Ishikawa (cell line): ENCODE results near the gene ABHD16A.

Source experiments
- CEBPB ChIP-seq: IDR thresholded peaks from 2 replicates; pipeline ENCODE4 v1.6.1; 2012
- CREB1 ChIP-seq: IDR thresholded peaks from 2 replicates; pipeline ENCODE4 v1.6.1; 2012; ENCODE audit warnings: low read depth
- EGR1 ChIP-seq: IDR thresholded peaks from 2 replicates; pipeline ENCODE4 v1.6.1; 2012
- EP300 ChIP-seq: IDR thresholded peaks from 2 replicates; pipeline ENCODE4 v1.6.1; 2012; ENCODE audit warnings: borderline replicate concordance
- FOXM1 ChIP-seq: IDR thresholded peaks from 2 replicates; pipeline ENCODE4 v1.6.1; 2012; ENCODE audit warnings: low read depth, borderline replicate concordance
- NFIC ChIP-seq: IDR thresholded peaks from 2 replicates; pipeline ENCODE4 v1.6.1; 2012
- RAD21 ChIP-seq: IDR thresholded peaks from 2 replicates; pipeline ENCODE4 v1.6.1; 2012; ENCODE audit warnings: low read depth
- TAF1 ChIP-seq: IDR thresholded peaks from 2 replicates; pipeline ENCODE4 v1.6.1; 2012; ENCODE audit warnings: low read depth, mild to moderate bottlenecking
- TCF12 ChIP-seq: IDR thresholded peaks from 2 replicates; pipeline ENCODE4 v1.6.1; 2012; ENCODE audit warnings: low read depth
- TEAD4 ChIP-seq: IDR thresholded peaks from 2 replicates; pipeline ENCODE4 v1.6.1; 2012
- YY1 ChIP-seq: IDR thresholded peaks from 2 replicates; pipeline ENCODE4 v1.6.1; 2012; ENCODE audit warnings: low read depth
- ZBTB7A ChIP-seq: IDR thresholded peaks from 2 replicates; pipeline ENCODE4 v1.6.1; 2012; ENCODE audit warnings: low read depth
- TF ChIP-seq, protein P1 (sequence below): IDR thresholded peaks from 2 replicates; pipeline ENCODE4 v1.6.1; 2012; ENCODE audit warnings: low read depth, mild to moderate bottlenecking
- TF ChIP-seq, protein P2 (sequence below): IDR thresholded peaks from 2 replicates; pipeline ENCODE4 v1.6.1; 2012
- TF ChIP-seq, protein P3 (sequence below): IDR thresholded peaks from 2 replicates; pipeline ENCODE4 v1.6.1; 2012

The ABHD16A gene

GRCh38 chr6:31639449-31639861 is 63.7 kb downstream of the ABHD16A start:
- TF ChIP-seq EP300: no peak
- TF ChIP-seq TCF12: no peak
- TF ChIP-seq, protein P1, sequence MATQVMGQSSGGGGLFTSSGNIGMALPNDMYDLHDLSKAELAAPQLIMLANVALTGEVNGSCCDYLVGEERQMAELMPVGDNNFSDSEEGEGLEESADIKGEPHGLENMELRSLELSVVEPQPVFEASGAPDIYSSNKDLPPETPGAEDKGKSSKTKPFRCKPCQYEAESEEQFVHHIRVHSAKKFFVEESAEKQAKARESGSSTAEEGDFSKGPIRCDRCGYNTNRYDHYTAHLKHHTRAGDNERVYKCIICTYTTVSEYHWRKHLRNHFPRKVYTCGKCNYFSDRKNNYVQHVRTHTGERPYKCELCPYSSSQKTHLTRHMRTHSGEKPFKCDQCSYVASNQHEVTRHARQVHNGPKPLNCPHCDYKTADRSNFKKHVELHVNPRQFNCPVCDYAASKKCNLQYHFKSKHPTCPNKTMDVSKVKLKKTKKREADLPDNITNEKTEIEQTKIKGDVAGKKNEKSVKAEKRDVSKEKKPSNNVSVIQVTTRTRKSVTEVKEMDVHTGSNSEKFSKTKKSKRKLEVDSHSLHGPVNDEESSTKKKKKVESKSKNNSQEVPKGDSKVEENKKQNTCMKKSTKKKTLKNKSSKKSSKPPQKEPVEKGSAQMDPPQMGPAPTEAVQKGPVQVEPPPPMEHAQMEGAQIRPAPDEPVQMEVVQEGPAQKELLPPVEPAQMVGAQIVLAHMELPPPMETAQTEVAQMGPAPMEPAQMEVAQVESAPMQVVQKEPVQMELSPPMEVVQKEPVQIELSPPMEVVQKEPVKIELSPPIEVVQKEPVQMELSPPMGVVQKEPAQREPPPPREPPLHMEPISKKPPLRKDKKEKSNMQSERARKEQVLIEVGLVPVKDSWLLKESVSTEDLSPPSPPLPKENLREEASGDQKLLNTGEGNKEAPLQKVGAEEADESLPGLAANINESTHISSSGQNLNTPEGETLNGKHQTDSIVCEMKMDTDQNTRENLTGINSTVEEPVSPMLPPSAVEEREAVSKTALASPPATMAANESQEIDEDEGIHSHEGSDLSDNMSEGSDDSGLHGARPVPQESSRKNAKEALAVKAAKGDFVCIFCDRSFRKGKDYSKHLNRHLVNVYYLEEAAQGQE: no peak
- TF ChIP-seq ZBTB7A: no peak
- TF ChIP-seq, protein P2, sequence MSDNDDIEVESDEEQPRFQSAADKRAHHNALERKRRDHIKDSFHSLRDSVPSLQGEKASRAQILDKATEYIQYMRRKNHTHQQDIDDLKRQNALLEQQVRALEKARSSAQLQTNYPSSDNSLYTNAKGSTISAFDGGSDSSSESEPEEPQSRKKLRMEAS: no peak
- TF ChIP-seq TAF1: no peak
- TF ChIP-seq FOXM1: no peak
- no peak for TF ChIP-seq YY1
- TF ChIP-seq, protein P3, sequence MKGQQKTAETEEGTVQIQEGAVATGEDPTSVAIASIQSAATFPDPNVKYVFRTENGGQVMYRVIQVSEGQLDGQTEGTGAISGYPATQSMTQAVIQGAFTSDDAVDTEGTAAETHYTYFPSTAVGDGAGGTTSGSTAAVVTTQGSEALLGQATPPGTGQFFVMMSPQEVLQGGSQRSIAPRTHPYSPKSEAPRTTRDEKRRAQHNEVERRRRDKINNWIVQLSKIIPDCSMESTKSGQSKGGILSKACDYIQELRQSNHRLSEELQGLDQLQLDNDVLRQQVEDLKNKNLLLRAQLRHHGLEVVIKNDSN: no peak
- TF ChIP-seq CREB1: no peak
- TF ChIP-seq EGR1: no peak
- TF ChIP-seq TEAD4: no peak
- no peak for TF ChIP-seq NFIC
- no peak for TF ChIP-seq RAD21
- TF ChIP-seq CEBPB: no peak

- TF ChIP-seq EGR1 (no peak), NFIC (no peak), TEAD4 (no peak), YY1 (no peak), EP300 (no peak), TCF12 (no peak), TAF1 (no peak), RAD21 (no peak), CEBPB (no peak), CREB1 (no peak), FOXM1 (no peak), ZBTB7A (no peak)
- TF ChIP-seq, protein P3: no peak
- TF ChIP-seq, protein P1: no peak
- TF ChIP-seq, protein P2: no peak
Measured at GRCh38 chr6:31639043-31639442, 64.1 kb downstream of the ABHD16A start.
